NOMO-1 (cell line): ENCODE measurements around the gene SLC6A7.

ENCODE experiments used
- DNase-seq, 2 experiments: peaks; one replicate each; lab custom pipeline; 2025; ENCODE audit not compliant: unreplicated experiment in 2 of 2; lab: John Stamatoyannopoulos, UW

Gene SLC6A7

GRCh38 chr5:150255659-150256409 is 66.0 kb downstream of the SLC6A7 start:
- no peak for DNase-seq

GRCh38 chr5:150256410-150257064 is 66.7 kb downstream of the SLC6A7 start:
- DNase-seq, result no peak

- no peak for DNase-seq
Measured at GRCh38 chr5:150257424-150257823, 67.6 kb downstream of the SLC6A7 start.

DNA sequence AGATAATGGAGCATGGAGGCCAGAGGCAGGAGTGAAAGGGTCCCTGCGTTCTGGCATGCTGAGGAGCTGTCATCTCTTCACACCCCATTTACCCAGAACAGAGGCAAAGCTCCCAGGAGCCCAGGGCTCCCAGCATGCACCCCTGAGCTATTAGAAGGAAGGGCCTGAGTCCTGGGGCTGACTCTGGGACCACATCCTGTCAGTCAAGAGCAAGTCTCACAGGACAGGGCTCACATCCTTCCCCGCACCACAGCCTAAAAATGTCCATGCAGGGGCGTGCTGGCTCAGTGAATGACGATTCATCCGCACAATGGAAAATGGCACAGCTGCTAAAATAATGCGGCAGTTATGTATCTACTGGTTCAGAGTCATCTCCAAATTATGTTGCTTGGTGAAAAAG is 68.3 kb downstream of the SLC6A7 start:
- no peak for DNase-seq
